Measurements from ENCODE around the gene USP30. TPM values are rescaled to one million over a fixed set of nuclear protein-coding genes. Genes with fewer than 3 reads are reported as not detected.

USP30 gene
- total and polyA plus RNA-seq, 4 donors: 6.5 to 17.9 (median 8.0) TPM

DNA sequence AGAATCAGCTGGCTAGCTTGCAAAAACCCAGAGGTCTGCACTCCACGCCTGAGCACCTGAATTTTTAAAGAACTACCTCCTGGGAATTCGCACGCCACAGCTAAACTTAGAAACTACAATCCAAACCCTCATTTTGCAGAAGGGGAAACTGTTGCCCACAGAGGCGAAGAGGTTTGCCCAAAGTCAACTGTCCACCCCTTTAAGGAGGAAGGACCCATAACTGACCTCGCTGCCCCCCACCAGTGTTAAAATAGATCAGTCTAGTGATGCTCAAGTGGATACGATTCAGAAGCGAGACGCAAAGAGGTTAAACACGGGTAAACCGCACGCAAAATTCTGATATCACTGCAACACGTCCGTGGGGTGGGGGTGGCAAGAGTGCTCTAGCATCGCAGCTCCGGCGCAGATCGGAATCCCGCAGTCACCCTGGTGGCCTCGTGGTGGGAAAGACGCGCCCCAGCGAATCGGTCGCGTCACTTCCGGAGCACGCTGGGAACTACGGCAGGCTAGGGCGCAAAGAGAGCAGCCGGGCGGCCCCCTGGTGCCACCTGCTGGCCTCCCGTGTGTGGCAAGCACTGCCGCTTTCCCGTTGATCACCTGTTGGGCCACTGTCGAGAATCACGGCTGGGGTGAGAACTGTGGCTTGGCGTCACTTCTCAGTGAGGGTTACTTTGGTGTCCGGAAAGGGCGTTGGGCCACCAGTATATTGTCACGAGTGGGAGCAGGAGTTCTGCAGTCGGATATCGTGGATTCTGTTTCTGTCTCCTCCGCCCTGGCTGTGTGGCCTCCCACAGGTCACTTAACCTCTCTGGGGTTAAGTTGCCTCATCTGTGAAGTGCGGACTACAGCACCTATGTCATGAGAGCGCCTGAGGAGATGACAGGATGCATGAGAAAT, 40.9 kb downstream of the USP30 start, which contains the start of gene ALKBH2:
Gene ALKBH2, minus strand, starts transcription at position 451 of the 897 bp plus-strand sequence. CDS start 686 bp downstream, outside the sequence.
- peaks cover 2 to 14% (median 8%) of the 10 kb centered on the region in 4 donors for H3K36me3 ChIP-seq (ENCODE audit: control insufficient read depth in 4 of 4, insufficient read depth in 4 of 4, low read length in 4 of 4)
- DNase-seq (peak; percentile 94 to 96 (median 96)), ATAC-seq (ENCODE audit: insufficient read depth, low FRiP score) (peak; percentile 77)
- peak within 1 kb of the TSS; percentile 62 for H3K4me3 ChIP-seq
- 4 to 5% methylated on average over 45 of the region's 45 CpGs for WGBS, 2 donors
- peak within 1 kb of the TSS; percentile 81 to 98 for H3K9ac ChIP-seq (ENCODE audit: insufficient read depth in 1 of 2, low read length in 2 of 2)
- TF ChIP-seq, protein P1, sequence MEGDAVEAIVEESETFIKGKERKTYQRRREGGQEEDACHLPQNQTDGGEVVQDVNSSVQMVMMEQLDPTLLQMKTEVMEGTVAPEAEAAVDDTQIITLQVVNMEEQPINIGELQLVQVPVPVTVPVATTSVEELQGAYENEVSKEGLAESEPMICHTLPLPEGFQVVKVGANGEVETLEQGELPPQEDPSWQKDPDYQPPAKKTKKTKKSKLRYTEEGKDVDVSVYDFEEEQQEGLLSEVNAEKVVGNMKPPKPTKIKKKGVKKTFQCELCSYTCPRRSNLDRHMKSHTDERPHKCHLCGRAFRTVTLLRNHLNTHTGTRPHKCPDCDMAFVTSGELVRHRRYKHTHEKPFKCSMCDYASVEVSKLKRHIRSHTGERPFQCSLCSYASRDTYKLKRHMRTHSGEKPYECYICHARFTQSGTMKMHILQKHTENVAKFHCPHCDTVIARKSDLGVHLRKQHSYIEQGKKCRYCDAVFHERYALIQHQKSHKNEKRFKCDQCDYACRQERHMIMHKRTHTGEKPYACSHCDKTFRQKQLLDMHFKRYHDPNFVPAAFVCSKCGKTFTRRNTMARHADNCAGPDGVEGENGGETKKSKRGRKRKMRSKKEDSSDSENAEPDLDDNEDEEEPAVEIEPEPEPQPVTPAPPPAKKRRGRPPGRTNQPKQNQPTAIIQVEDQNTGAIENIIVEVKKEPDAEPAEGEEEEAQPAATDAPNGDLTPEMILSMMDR (IDR thresholded peaks at IDR 0.05; ENCODE audit: control extremely low read depth, extremely low read depth): peak; percentile 96
- H3K4me1 ChIP-seq (ENCODE audit: control insufficient read depth in 5 of 5, insufficient read depth in 5 of 5, low read length in 5 of 5): peaks cover 0 to 18% (median 4%) of the 10 kb centered on the region in 5 donors
- peak within 1 kb of the TSS; percentile 34 to 50 for H3K27ac ChIP-seq (ENCODE audit: low read depth in 1 of 2, low read length in 1 of 2)
- H3K27me3 ChIP-seq (ENCODE audit: control insufficient read depth in 3 of 3, insufficient read depth in 3 of 3, low read length in 2 of 3): no peaks in the 10 kb centered on the region
- no peaks in the 10 kb centered on the region for H3K9me3 ChIP-seq (ENCODE audit: control insufficient read depth in 4 of 4, insufficient read depth in 3 of 4, low read length in 3 of 4)

DNA sequence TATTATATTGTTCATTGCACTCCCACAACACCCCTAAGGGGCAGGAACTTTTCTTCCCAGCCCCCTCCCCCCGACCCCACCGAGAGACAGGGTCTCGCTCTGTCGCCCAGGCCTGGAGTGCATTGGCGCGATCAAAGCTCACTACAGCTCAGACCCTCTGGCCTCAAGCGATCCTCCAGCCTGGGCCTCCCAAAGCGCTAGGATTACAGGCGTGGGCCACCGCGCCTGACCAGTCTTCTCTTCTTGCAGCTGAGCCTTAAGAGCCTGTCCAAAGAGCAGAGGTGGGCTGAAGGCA, 44.7 kb downstream of the USP30 start:
- DNase-seq: no peak
- 35 to 44% methylated on average over 11 of the region's 11 CpGs for WGBS, 2 donors
- Histone ChIP-seq H3K4me1 (ENCODE audit: control insufficient read depth in 5 of 5, insufficient read depth in 5 of 5, low read length in 5 of 5) (peaks cover 0 to 26% (median 7%) of the 10 kb centered on the region in 5 donors), H3K9ac (ENCODE audit: insufficient read depth in 1 of 2, low read length in 2 of 2) (no peak overlapping the region), H3K27ac (ENCODE audit: low read depth in 1 of 2, low read length in 1 of 2) (no peak overlapping the region), H3K36me3 (ENCODE audit: control insufficient read depth in 4 of 4, insufficient read depth in 4 of 4, low read length in 4 of 4) (peaks cover 2 to 17% (median 9%) of the 10 kb centered on the region in 4 donors), H3K27me3 (ENCODE audit: control insufficient read depth in 3 of 3, insufficient read depth in 3 of 3, low read length in 2 of 3) (no peaks in the 10 kb centered on the region), H3K4me3 (no peak overlapping the region), H3K9me3 (ENCODE audit: control insufficient read depth in 4 of 4, insufficient read depth in 3 of 4, low read length in 3 of 4) (no peaks in the 10 kb centered on the region)
- TF ChIP-seq, protein P1 (IDR thresholded peaks at IDR 0.05; ENCODE audit: control extremely low read depth, extremely low read depth): no peak
- no peak for ATAC-seq (ENCODE audit: insufficient read depth, low FRiP score)

DNA sequence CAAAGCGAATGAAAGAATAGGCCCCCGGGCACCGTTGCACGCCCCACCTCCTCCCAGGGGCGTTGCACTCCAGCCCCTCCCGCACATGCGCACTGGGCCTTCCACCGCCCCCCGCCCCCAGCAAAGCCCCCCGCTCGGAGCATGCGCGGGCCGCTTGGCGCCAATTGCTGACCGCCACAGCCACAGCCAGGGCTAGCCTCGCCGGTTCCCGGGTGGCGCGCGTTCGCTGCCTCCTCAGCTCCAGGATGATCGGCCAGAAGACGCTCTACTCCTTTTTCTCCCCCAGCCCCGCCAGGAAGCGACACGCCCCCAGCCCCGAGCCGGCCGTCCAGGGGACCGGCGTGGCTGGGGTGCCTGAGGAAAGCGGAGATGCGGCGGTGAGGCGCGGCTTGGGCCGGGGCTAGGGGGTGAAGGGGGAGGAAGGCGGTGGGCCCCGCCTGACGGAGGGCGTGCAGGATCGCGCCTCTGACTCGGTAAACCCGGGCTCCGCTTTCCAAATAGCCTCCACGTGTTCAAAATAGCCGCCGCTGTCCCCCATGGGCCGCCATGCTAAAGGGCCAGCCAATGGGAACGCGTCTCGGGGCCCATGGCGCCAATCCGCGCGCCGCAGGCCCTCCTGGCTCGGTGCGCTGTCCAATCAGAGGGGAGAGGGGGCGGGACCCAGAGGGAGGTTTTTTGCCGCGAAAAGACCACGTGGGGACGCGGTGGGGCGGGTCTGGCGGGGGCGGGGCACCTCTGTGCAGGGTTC, 45.2 kb downstream of the USP30 start, which contains the start of gene UNG:
Gene UNG, plus strand, starts transcription at position 163 of the 748 bp plus-strand sequence. Its CDS starts 83 bp downstream, at position 246.
- H3K27ac ChIP-seq (ENCODE audit: low read depth in 1 of 2, low read length in 1 of 2): peak within 1 kb of the TSS; percentile 71 to 87
- peak within 1 kb of the TSS; percentile 66 for H3K4me3 ChIP-seq
- H3K9me3 ChIP-seq (ENCODE audit: control insufficient read depth in 4 of 4, insufficient read depth in 3 of 4, low read length in 3 of 4): no peaks in the 10 kb centered on the region
- TF ChIP-seq, protein P1 (IDR thresholded peaks at IDR 0.05; ENCODE audit: control extremely low read depth, extremely low read depth): no peak
- peak; percentile 95 for ATAC-seq (ENCODE audit: insufficient read depth, low FRiP score)
- no peaks in the 10 kb centered on the region for H3K27me3 ChIP-seq (ENCODE audit: control insufficient read depth in 3 of 3, insufficient read depth in 3 of 3, low read length in 2 of 3)
- peak; percentile 98 to 99 (median 98) for DNase-seq
- WGBS, 2 donors: 1% methylated on average over 58 to 71 of the region's 71 CpGs
- H3K9ac ChIP-seq (ENCODE audit: insufficient read depth in 1 of 2, low read length in 2 of 2): peak within 1 kb of the TSS; percentile 80 to 84
- peaks cover 2 to 23% (median 11%) of the 10 kb centered on the region in 4 donors for H3K36me3 ChIP-seq (ENCODE audit: control insufficient read depth in 4 of 4, insufficient read depth in 4 of 4, low read length in 4 of 4)
- H3K4me1 ChIP-seq (ENCODE audit: control insufficient read depth in 5 of 5, insufficient read depth in 5 of 5, low read length in 5 of 5): peaks cover 0 to 21% (median 7%) of the 10 kb centered on the region in 5 donors
